Measurements from ENCODE around the gene ILF2. TPM values are rescaled to one million over a fixed set of nuclear protein-coding genes. Genes with fewer than 3 reads are reported as not detected.
"Not testable (repeated sequence)": the region's sequence is repeated elsewhere in the genome, so short reads cannot be mapped to it uniquely, and the experiment has no call there.

Gene ILF2
- polyA plus RNA-seq, 1 donor, result 152 TPM

DNA sequence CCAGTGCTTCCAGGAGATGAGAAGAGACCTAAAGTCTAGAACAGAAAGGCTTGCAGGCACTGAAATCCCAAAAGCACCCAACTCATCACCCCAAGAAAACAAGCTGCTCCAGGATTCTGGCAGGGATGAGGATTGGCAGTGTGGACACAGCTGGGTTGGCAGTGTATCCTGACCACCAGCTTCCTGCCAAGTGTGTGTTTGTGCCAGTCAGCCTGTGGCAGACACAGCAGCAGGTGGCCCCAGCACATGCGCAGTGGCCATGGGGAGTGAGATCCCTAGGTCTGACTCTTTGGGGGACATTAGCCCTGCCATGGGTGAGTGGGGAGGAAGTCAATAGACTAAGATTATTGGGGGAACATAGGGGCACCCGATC lies 20.9 kb downstream of the ILF2 start:
- Histone ChIP-seq H3K27ac (ENCODE audit: low read length) (no peak overlapping the region), H3K36me3 (ENCODE audit: control insufficient read depth, insufficient read depth, low read length) (peaks cover 25% of the 10 kb centered on the region), H3K9me3 (ENCODE audit: control insufficient read depth, low read depth, low read length) (no peaks in the 10 kb centered on the region), H3K27me3 (ENCODE audit: control insufficient read depth, insufficient read depth, low read length) (no peaks in the 10 kb centered on the region), H3K4me3 (ENCODE audit: low read length) (no peak overlapping the region), H3K4me1 (ENCODE audit: control insufficient read depth, insufficient read depth, low read length) (peaks cover 16% of the 10 kb centered on the region)
- DNase-seq, result no peak
- no CpG with 5 or more reads among the region's 2 CpGs for WGBS (ENCODE audit: insufficient coverage, low lambda C conversion rate)

- Histone ChIP-seq H3K27ac (ENCODE audit: low read length) (no peak overlapping the region), H3K27me3 (ENCODE audit: control insufficient read depth, insufficient read depth, low read length) (no peaks in the 10 kb centered on the region), H3K4me3 (ENCODE audit: low read length) (no peak overlapping the region), H3K4me1 (ENCODE audit: control insufficient read depth, insufficient read depth, low read length) (peaks cover 17% of the 10 kb centered on the region), H3K36me3 (ENCODE audit: control insufficient read depth, insufficient read depth, low read length) (peaks cover 29% of the 10 kb centered on the region), H3K9me3 (ENCODE audit: control insufficient read depth, low read depth, low read length) (no peaks in the 10 kb centered on the region)
- DNase-seq, result no peak
- no CpG with 5 or more reads among the region's 3 CpGs for WGBS (ENCODE audit: insufficient coverage, low lambda C conversion rate)
Measured at GRCh38 chr1:153649137-153649862, 21.5 kb downstream of the ILF2 start.

DNA sequence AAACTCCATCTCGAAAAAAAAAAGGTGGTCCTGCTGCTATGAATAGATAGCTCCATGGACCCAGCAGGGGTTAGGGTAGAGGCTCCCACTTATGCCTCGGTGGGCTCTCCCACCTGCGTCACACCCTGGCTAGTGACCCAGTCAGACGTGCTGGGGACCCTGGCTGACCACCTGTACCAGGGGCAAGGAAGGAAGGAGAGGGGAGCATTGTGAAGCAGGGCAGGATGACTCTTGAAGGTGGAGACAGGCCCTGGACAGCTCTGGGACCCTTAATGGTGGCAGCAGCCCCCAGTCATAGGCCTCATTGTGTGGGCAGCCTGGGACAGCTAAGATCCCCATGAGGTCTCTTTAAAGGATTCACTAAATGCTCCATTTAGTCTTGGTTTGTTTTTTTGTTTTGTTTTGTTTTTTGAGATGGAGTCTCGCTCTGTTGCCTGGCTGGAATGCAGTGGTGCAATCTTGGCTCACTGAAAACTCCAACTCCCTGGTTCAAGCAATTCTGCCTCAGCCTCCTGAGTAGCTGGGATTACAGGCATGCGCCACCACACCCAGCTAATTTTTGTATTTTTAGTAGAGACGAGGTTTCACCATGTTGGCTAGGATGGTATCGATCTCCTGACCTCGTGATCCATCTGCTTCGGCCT lies 22.7 kb downstream of the ILF2 start:
- WGBS (ENCODE audit: insufficient coverage, low lambda C conversion rate), result no CpG with 5 or more reads among the region's 10 CpGs
- Histone ChIP-seq H3K36me3 (ENCODE audit: control insufficient read depth, insufficient read depth, low read length) (peaks cover 41% of the 10 kb centered on the region), H3K9me3 (ENCODE audit: control insufficient read depth, low read depth, low read length) (no peaks in the 10 kb centered on the region), H3K27ac (ENCODE audit: low read length) (no peak overlapping the region), H3K4me3 (ENCODE audit: low read length) (no peak overlapping the region), H3K4me1 (ENCODE audit: control insufficient read depth, insufficient read depth, low read length) (peaks cover 18% of the 10 kb centered on the region), H3K27me3 (ENCODE audit: control insufficient read depth, insufficient read depth, low read length) (no peaks in the 10 kb centered on the region)
- no peak for DNase-seq

- H3K27ac ChIP-seq (ENCODE audit: low read length), result no peak overlapping the region
- no peak overlapping the region for H3K4me3 ChIP-seq (ENCODE audit: low read length)
- no peaks in the 10 kb centered on the region for H3K9me3 ChIP-seq (ENCODE audit: control insufficient read depth, low read depth, low read length)
- peaks cover 16% of the 10 kb centered on the region for H3K4me1 ChIP-seq (ENCODE audit: control insufficient read depth, insufficient read depth, low read length)
- peaks cover 47% of the 10 kb centered on the region for H3K36me3 ChIP-seq (ENCODE audit: control insufficient read depth, insufficient read depth, low read length)
- DNase-seq, result no peak
- no peaks in the 10 kb centered on the region for H3K27me3 ChIP-seq (ENCODE audit: control insufficient read depth, insufficient read depth, low read length)
- no CpG with 5 or more reads among the region's 2 CpGs for WGBS (ENCODE audit: insufficient coverage, low lambda C conversion rate)
Measured at GRCh38 chr1:153647346-153647714, 23.5 kb downstream of the ILF2 start.

DNA sequence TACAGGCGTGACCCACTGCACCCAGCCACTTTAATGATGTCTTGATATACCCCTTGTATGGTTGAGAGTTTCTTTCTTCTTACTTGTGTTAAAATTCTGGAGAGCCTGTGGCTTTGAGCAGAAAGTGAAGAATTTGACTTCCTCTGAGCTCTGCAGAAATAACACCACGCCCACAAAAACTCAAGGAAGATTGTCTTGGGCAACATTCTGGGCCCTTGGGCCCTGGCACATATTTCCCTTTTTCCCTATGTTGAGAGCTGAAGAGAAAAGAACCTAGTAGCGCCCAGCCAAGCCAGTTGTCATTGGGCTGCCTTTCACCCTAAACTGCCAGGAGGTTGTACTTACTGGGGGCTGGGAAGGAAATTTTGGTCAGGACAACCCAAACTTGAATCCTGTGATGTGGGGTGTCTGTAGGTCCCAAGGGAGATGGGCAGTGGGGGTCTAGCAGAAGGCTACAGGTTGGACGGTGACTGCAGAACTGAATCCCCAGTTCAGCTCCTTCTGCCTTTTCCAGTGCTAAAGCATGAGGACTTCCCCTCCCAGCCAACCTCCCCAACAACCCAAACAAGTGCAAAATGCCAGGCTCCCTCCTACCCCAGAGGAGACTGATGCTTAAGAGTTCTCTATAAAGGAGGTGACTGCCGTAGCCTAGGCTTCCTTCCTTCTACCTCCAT lies 24.0 kb downstream of the ILF2 start:
- Histone ChIP-seq H3K4me3 (ENCODE audit: low read length) (no peak overlapping the region), H3K27ac (ENCODE audit: low read length) (no peak overlapping the region), H3K4me1 (ENCODE audit: control insufficient read depth, insufficient read depth, low read length) (peaks cover 16% of the 10 kb centered on the region), H3K27me3 (ENCODE audit: control insufficient read depth, insufficient read depth, low read length) (no peaks in the 10 kb centered on the region), H3K9me3 (ENCODE audit: control insufficient read depth, low read depth, low read length) (no peaks in the 10 kb centered on the region), H3K36me3 (ENCODE audit: control insufficient read depth, insufficient read depth, low read length) (peaks cover 53% of the 10 kb centered on the region)
- WGBS (ENCODE audit: insufficient coverage, low lambda C conversion rate), result no CpG with 5 or more reads among the region's 5 CpGs
- no peak for DNase-seq

DNA sequence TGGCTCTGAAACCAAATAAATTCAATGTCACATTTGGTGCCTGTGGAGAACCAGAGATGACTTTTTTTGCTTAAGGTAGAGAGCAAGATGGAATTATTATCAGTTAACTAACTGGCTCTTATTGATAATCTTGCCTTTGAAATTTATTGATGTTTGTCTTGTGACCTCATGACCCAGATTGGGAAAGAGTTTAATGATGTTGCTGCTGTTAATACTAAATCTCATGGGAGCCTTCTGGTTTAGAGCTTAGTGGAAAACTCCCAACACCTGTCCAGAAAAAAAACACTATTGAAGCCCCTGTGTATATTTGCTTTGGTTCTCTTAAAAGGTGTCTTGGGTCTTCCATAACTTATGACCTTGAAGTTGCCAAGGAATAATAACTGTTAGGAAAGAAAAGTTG lies 27.0 kb downstream of the ILF2 start:
- peak in 1 of 2 donors; percentile 43 for DNase-seq
- Histone ChIP-seq H3K27ac (ENCODE audit: low read length) (no peak overlapping the region), H3K36me3 (ENCODE audit: control insufficient read depth, insufficient read depth, low read length) (peaks cover 83% of the 10 kb centered on the region), H3K4me1 (ENCODE audit: control insufficient read depth, insufficient read depth, low read length) (peaks cover 10% of the 10 kb centered on the region), H3K9me3 (ENCODE audit: control insufficient read depth, low read depth, low read length) (no peaks in the 10 kb centered on the region), H3K27me3 (ENCODE audit: control insufficient read depth, insufficient read depth, low read length) (no peaks in the 10 kb centered on the region), H3K4me3 (ENCODE audit: low read length) (no peak overlapping the region)

- no peak overlapping the region for H3K4me3 ChIP-seq (ENCODE audit: low read length)
- DNase-seq, result no peak
- peaks cover 10% of the 10 kb centered on the region for H3K4me1 ChIP-seq (ENCODE audit: control insufficient read depth, insufficient read depth, low read length)
- no peak overlapping the region for H3K27ac ChIP-seq (ENCODE audit: low read length)
- H3K36me3 ChIP-seq (ENCODE audit: control insufficient read depth, insufficient read depth, low read length), result peaks cover 89% of the 10 kb centered on the region
- no peaks in the 10 kb centered on the region for H3K27me3 ChIP-seq (ENCODE audit: control insufficient read depth, insufficient read depth, low read length)
- no CpG with 5 or more reads among the region's 11 CpGs for WGBS (ENCODE audit: insufficient coverage, low lambda C conversion rate)
- no peaks in the 10 kb centered on the region for H3K9me3 ChIP-seq (ENCODE audit: control insufficient read depth, low read depth, low read length)
Measured at GRCh38 chr1:153643100-153643499, 27.7 kb downstream of the ILF2 start.

- H3K27ac ChIP-seq (ENCODE audit: low read length), result no peak overlapping the region
- DNase-seq, result no peak
- H3K36me3 ChIP-seq (ENCODE audit: control insufficient read depth, insufficient read depth, low read length), result peaks cover 95% of the 10 kb centered on the region
- peaks cover 10% of the 10 kb centered on the region for H3K4me1 ChIP-seq (ENCODE audit: control insufficient read depth, insufficient read depth, low read length)
- no CpG with 5 or more reads among the region's 11 CpGs for WGBS (ENCODE audit: insufficient coverage, low lambda C conversion rate)
- no peak overlapping the region for H3K4me3 ChIP-seq (ENCODE audit: low read length)
- H3K27me3 ChIP-seq (ENCODE audit: control insufficient read depth, insufficient read depth, low read length), result no peaks in the 10 kb centered on the region
- no peaks in the 10 kb centered on the region for H3K9me3 ChIP-seq (ENCODE audit: control insufficient read depth, low read depth, low read length)
Measured at GRCh38 chr1:153642161-153642560, 28.6 kb downstream of the ILF2 start.

DNA sequence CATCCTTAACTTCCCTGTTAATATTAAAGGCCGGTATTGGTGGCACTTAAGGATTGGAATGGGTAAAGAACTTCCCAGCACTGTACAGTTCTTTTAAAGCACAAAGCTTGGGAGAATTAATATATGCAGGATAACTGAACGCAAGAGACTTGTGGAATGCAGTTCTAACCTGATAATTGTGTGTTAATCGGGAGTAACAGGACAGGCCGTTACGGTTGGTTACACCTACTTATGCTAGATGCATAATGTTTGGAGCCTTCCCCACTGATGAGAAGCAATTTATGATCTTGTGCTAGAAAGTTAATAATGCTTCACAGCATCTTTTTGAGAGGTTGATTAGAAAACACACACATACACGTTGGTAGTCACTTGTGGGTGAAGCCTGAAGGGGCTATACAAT lies 29.9 kb downstream of the ILF2 start:
- no peaks in the 10 kb centered on the region for H3K9me3 ChIP-seq (ENCODE audit: control insufficient read depth, low read depth, low read length)
- H3K4me3 ChIP-seq (ENCODE audit: low read length), result no peak overlapping the region
- H3K27ac ChIP-seq (ENCODE audit: low read length), result no peak overlapping the region
- peaks cover 94% of the 10 kb centered on the region for H3K36me3 ChIP-seq (ENCODE audit: control insufficient read depth, insufficient read depth, low read length)
- H3K27me3 ChIP-seq (ENCODE audit: control insufficient read depth, insufficient read depth, low read length), result no peaks in the 10 kb centered on the region
- WGBS (ENCODE audit: insufficient coverage, low lambda C conversion rate), result 73% methylated on average over 2 of the region's 6 CpGs
- peaks cover 11% of the 10 kb centered on the region for H3K4me1 ChIP-seq (ENCODE audit: control insufficient read depth, insufficient read depth, low read length)
- no peak for DNase-seq

GRCh38 chr1:153640213-153640612 lies 30.6 kb downstream of the ILF2 start:
- no CpG with 5 or more reads among the region's 5 CpGs for WGBS (ENCODE audit: insufficient coverage, low lambda C conversion rate)
- not testable (repeated sequence) for DNase-seq; H3K9me3 ChIP-seq (ENCODE audit: control insufficient read depth, low read depth, low read length); H3K27me3 ChIP-seq (ENCODE audit: control insufficient read depth, insufficient read depth, low read length); H3K27ac ChIP-seq (ENCODE audit: low read length); H3K4me3 ChIP-seq (ENCODE audit: low read length)
- H3K36me3 ChIP-seq (ENCODE audit: control insufficient read depth, insufficient read depth, low read length), result peaks cover 90% of the 10 kb centered on the region
- H3K4me1 ChIP-seq (ENCODE audit: control insufficient read depth, insufficient read depth, low read length), result peaks cover 11% of the 10 kb centered on the region
